ENCODE results near the gene KHDRBS2. TPM values are rescaled to one million over a fixed set of nuclear protein-coding genes. Genes with fewer than 3 reads are reported as not detected.

KHDRBS2 gene
- total RNA-seq, 1 donor from 2014 or later: 10.9 TPM

- Histone ChIP-seq H3K9me3 (no peaks in the 10 kb centered on the region), H3K4me1 (no peaks in the 10 kb centered on the region), H3K36me3 (no peaks in the 10 kb centered on the region), H3K4me3 (peak overlapping the region; percentile 66), H3K27ac (no peak overlapping the region), H3K27me3 (ENCODE audit: low read depth) (no peaks in the 10 kb centered on the region)
- no peak for ATAC-seq
- peak; percentile 64 for TF ChIP-seq CTCF (IDR thresholded peaks at IDR 0.05)
- no peak for DNase-seq
- intact Hi-C loops (cut with DNase I): no loop called here
Measured at GRCh38 chr6:62283796-62284411, 2.1 kb downstream of the KHDRBS2 start.

GRCh38 chr6:62283365-62283764, 2.7 kb downstream of the KHDRBS2 start:
- DNase-seq (no peak), ATAC-seq (no peak)
- Histone ChIP-seq H3K4me1 (no peaks in the 10 kb centered on the region), H3K36me3 (no peaks in the 10 kb centered on the region), H3K27me3 (ENCODE audit: low read depth) (no peaks in the 10 kb centered on the region), H3K27ac (no peak overlapping the region), H3K4me3 (peak overlapping the region; percentile 20), H3K9me3 (no peaks in the 10 kb centered on the region)
- no peak for TF ChIP-seq CTCF (IDR thresholded peaks at IDR 0.05)
- intact Hi-C loops (cut with DNase I): no loop called here

- intact Hi-C loops (cut with DNase I): no loop called here
- ATAC-seq: no peak
- TF ChIP-seq CTCF (IDR thresholded peaks at IDR 0.05): no peak
- Histone ChIP-seq H3K36me3 (no peaks in the 10 kb centered on the region), H3K27ac (no peak overlapping the region), H3K4me1 (no peaks in the 10 kb centered on the region), H3K9me3 (no peaks in the 10 kb centered on the region), H3K27me3 (ENCODE audit: low read depth) (no peaks in the 10 kb centered on the region), H3K4me3 (no peak overlapping the region)
- no peak for DNase-seq
Measured at GRCh38 chr6:62280099-62280498, 5.9 kb downstream of the KHDRBS2 start.

- no peak for TF ChIP-seq CTCF (IDR thresholded peaks at IDR 0.05)
- no peak overlapping the region for H3K4me3 ChIP-seq
- H3K27me3 ChIP-seq (ENCODE audit: low read depth): no peaks in the 10 kb centered on the region
- H3K4me1 ChIP-seq: no peaks in the 10 kb centered on the region
- H3K9me3 ChIP-seq: no peaks in the 10 kb centered on the region
- ATAC-seq (no peak), DNase-seq (no peak)
- no peaks in the 10 kb centered on the region for H3K36me3 ChIP-seq
- H3K27ac ChIP-seq: no peak overlapping the region
- intact Hi-C loops (cut with DNase I): no loop called here
Measured at GRCh38 chr6:62272114-62272513, 13.9 kb downstream of the KHDRBS2 start.

GRCh38 chr6:62265906-62266525, 20.0 kb downstream of the KHDRBS2 start:
- DNase-seq (no peak), ATAC-seq (no peak)
- intact Hi-C loops (cut with DNase I): no loop called here
- Histone ChIP-seq H3K9me3 (no peaks in the 10 kb centered on the region), H3K27me3 (ENCODE audit: low read depth) (no peaks in the 10 kb centered on the region), H3K36me3 (no peaks in the 10 kb centered on the region), H3K4me3 (no peak overlapping the region), H3K4me1 (no peaks in the 10 kb centered on the region), H3K27ac (no peak overlapping the region)
- TF ChIP-seq CTCF (IDR thresholded peaks at IDR 0.05): no peak
